GM19455 (cell line): ENCODE results near the gene SINHCAF.
"Not testable (repeated sequence)": the region's sequence is repeated elsewhere in the genome, so short reads cannot be mapped to it uniquely, and the experiment has no call there.

ENCODE experiments used
- ATAC-seq: cut with Tn5 transposase; IDR thresholded peaks from one replicate; pipeline ENCODE4 v1.9.1; 2021; ENCODE audit not compliant: unreplicated experiment

The SINHCAF gene

GRCh38 chr12:31325877-31326631 is at the start of gene SINHCAF:
TSS of gene SINHCAF (minus strand) at chr12:31326150. CDS start at chr12:31298204, 27,946 bp downstream.
- peak; percentile 44 for ATAC-seq

- ATAC-seq, result not testable (repeated sequence)
Measured at GRCh38 chr12:31375422-31375821, 49.5 kb upstream of the SINHCAF start.

GRCh38 chr12:31371256-31371620 is 45.3 kb upstream of the SINHCAF start:
- ATAC-seq, result no peak

GRCh38 chr12:31370531-31371255 is 44.7 kb upstream of the SINHCAF start:
- no peak for ATAC-seq

- ATAC-seq, result no peak
Measured at GRCh38 chr12:31369712-31370521, 44.0 kb upstream of the SINHCAF start.

GRCh38 chr12:31368666-31369361 is 42.9 kb upstream of the SINHCAF start:
- no peak for ATAC-seq

GRCh38 chr12:31366104-31366621 is 40.2 kb upstream of the SINHCAF start:
- no peak for ATAC-seq

GRCh38 chr12:31363831-31364230 is 37.9 kb upstream of the SINHCAF start:
- no peak for ATAC-seq

GRCh38 chr12:31363416-31363809 is 37.5 kb upstream of the SINHCAF start:
- ATAC-seq, result peak; percentile 5

GRCh38 chr12:31362759-31363415 is 36.9 kb upstream of the SINHCAF start:
- ATAC-seq, result peak; percentile 79

GRCh38 chr12:31362115-31362758 is 36.3 kb upstream of the SINHCAF start:
- ATAC-seq, result peak; percentile 37

GRCh38 chr12:31361730-31362114 is 35.8 kb upstream of the SINHCAF start:
- no peak for ATAC-seq

GRCh38 chr12:31355747-31356107 is 29.8 kb upstream of the SINHCAF start:
- no peak for ATAC-seq

- no peak for ATAC-seq
Measured at GRCh38 chr12:31353750-31354708, 28.1 kb upstream of the SINHCAF start.

GRCh38 chr12:31346267-31346666 is 20.3 kb upstream of the SINHCAF start:
- ATAC-seq, result no peak

- no peak for ATAC-seq
Measured at GRCh38 chr12:31343139-31343538, 17.2 kb upstream of the SINHCAF start.

GRCh38 chr12:31342286-31342685 is 16.3 kb upstream of the SINHCAF start:
- no peak for ATAC-seq

GRCh38 chr12:31339831-31340622 is 14.1 kb upstream of the SINHCAF start:
- no peak for ATAC-seq
